Measurements from ENCODE around the gene PDZRN4.
A peak's percentile ranks its signal among the peaks of the same experiment; 100 is the strongest.

DNA sequence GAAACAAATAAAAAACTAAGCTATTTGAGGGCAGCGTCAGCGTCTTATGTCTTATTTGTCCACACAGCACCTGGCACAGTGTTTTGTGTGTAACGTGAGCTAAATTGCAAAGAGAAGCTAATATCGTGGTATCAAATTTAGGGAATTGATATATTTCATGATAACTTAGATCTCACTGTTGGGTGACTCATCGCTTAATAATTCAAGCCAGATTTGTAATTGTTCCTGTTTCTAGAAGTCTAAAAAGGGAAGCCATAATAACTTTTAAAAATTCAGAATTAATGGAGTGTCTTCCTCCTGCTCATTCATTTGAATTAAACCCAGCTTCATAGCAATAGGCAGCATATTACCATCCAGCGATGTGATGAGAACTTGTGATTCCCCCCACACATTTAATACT lies 214.7 kb downstream of the PDZRN4 start:
- TF ChIP-seq, protein P1, sequence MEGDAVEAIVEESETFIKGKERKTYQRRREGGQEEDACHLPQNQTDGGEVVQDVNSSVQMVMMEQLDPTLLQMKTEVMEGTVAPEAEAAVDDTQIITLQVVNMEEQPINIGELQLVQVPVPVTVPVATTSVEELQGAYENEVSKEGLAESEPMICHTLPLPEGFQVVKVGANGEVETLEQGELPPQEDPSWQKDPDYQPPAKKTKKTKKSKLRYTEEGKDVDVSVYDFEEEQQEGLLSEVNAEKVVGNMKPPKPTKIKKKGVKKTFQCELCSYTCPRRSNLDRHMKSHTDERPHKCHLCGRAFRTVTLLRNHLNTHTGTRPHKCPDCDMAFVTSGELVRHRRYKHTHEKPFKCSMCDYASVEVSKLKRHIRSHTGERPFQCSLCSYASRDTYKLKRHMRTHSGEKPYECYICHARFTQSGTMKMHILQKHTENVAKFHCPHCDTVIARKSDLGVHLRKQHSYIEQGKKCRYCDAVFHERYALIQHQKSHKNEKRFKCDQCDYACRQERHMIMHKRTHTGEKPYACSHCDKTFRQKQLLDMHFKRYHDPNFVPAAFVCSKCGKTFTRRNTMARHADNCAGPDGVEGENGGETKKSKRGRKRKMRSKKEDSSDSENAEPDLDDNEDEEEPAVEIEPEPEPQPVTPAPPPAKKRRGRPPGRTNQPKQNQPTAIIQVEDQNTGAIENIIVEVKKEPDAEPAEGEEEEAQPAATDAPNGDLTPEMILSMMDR (IDR thresholded peaks at IDR 0.05; ENCODE audit: extremely low read depth in 1 of 2, insufficient read depth in 1 of 2, low read depth in 1 of 2, low read length in 2 of 2) = no peak
- TF ChIP-seq GATA2 (IDR thresholded peaks at IDR 0.05; ENCODE audit: insufficient read depth, insufficient read length, low read depth, low read length) (no peak), POLR2AphosphoS5 (IDR thresholded peaks at IDR 0.05; ENCODE audit: insufficient read depth, low read depth, low read length) (no peak), EZH2 (IDR thresholded peaks at IDR 0.05; ENCODE audit: borderline replicate concordance, low read depth, low read length, severe bottlenecking) (no peak), POLR2A (IDR thresholded peaks at IDR 0.05; ENCODE audit: low read depth, low read length) (no peak), FOS (IDR thresholded peaks at IDR 0.05; ENCODE audit: borderline replicate concordance, insufficient read depth, low read length) (peak; percentile 59), MYC (IDR thresholded peaks at IDR 0.05; ENCODE audit: low read depth, low read length) (no peak)
- TF ChIP-seq, protein P2, sequence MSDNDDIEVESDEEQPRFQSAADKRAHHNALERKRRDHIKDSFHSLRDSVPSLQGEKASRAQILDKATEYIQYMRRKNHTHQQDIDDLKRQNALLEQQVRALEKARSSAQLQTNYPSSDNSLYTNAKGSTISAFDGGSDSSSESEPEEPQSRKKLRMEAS (IDR thresholded peaks at IDR 0.05; ENCODE audit: insufficient read depth, insufficient read length) = no peak
